Hematopoietic multipotent progenitor cell (in vitro differentiated cells): ENCODE measurements around the gene SETDB1. TPM values are rescaled to one million over a fixed set of nuclear protein-coding genes. Genes with fewer than 3 reads are reported as not detected.

ENCODE experiments used
- DNase-seq, 3 donors: peaks; one replicate each; pipeline ENCODE4 v3.0.0-alpha.2; 2011 to 2015; ENCODE audit warnings: low read depth in 2 of 3, low spot score in 2 of 3
- total RNA-seq: library from RNA; depleted of rRNA; stranded (reverse); fragments of >200 nt; gene quantifications from one replicate; pipeline ENCODE4 v1.2.3, GENCODE V29; 2012

The SETDB1 gene
- total RNA-seq, 1 donor = 47.9 TPM

GRCh38 chr1:150973836-150974579, 47.8 kb downstream of the SETDB1 start:
- DNase-seq = peak in 2 of 3 donors; percentile 20 to 25

GRCh38 chr1:150974580-150975478, 48.7 kb downstream of the SETDB1 start, which contains the start of gene CERS2:
TSS of gene CERS2 (minus strand) at chr1:150974835. CDS start at chr1:150969090, 5,745 bp downstream.
- peak; percentile 66 to 90 (median 87) for DNase-seq

GRCh38 chr1:150976401-150976821, 50.2 kb downstream of the SETDB1 start:
- no peak for DNase-seq

- peak in 2 of 3 donors; percentile 91 for DNase-seq
Observed at GRCh38 chr1:150976879-150977694, 50.9 kb downstream of the SETDB1 start.

GRCh38 chr1:150979092-150980056, 53.2 kb downstream of the SETDB1 start:
- peak; percentile 69 to 96 (median 83) for DNase-seq

GRCh38 chr1:150981177-150981804, 55.1 kb downstream of the SETDB1 start:
- DNase-seq = no peak

- DNase-seq = no peak
Observed at GRCh38 chr1:150981805-150982712, 55.9 kb downstream of the SETDB1 start, which contains the start of gene ANXA9. TSS of gene ANXA9 (plus strand) at chr1:150982292. CDS start at chr1:150983106, 814 bp downstream.

GRCh38 chr1:150985179-150985825, 59.1 kb downstream of the SETDB1 start:
- no peak for DNase-seq

GRCh38 chr1:150987924-150988323, 61.8 kb downstream of the SETDB1 start:
- DNase-seq = no peak

GRCh38 chr1:150992626-150993025, 66.5 kb downstream of the SETDB1 start:
- no peak for DNase-seq

- DNase-seq = no peak
Observed at GRCh38 chr1:150994248-150994647, 68.1 kb downstream of the SETDB1 start.

- DNase-seq = no peak
Observed at GRCh38 chr1:150995460-150995859, 69.3 kb downstream of the SETDB1 start.

GRCh38 chr1:150995896-150996295, 69.7 kb downstream of the SETDB1 start:
- DNase-seq = no peak

GRCh38 chr1:150997126-150997872, 71.1 kb downstream of the SETDB1 start:
- no peak for DNase-seq

- DNase-seq = no peak
Observed at GRCh38 chr1:150997949-150998348, 71.8 kb downstream of the SETDB1 start.

GRCh38 chr1:150999051-150999674, 73.0 kb downstream of the SETDB1 start:
- peak in 2 of 3 donors; percentile 74 to 80 for DNase-seq
